Sigmoid colon (tissue), 4 donors: ENCODE measurements around the gene TPPP2.

Source experiments
- POLR2A ChIP-seq, 2 donors: fragments of 450-650 bp; IDR thresholded peaks; one replicate each; pipeline ENCODE4 v1.6.1; 2016; ENCODE audit warnings: antibody characterized with exemption in 2 of 2, mild to moderate bottlenecking in 2 of 2, moderate library complexity in 2 of 2
- POLR2AphosphoS5 ChIP-seq, 4 donors: sonication (generic); formaldehyde crosslinking; IDR thresholded peaks; one replicate each; pipeline ENCODE4 v1.6.1; 2017; ENCODE audit warnings: antibody characterized with exemption in 4 of 4
- TF ChIP-seq, protein P1 (sequence below), 4 experiments: fragments of 450-650 bp in 3 of 4; fragments of 200-600 bp in 1 of 4; IDR thresholded peaks; one replicate each; pipeline ENCODE4 v1.5.1; 2016 to 2019; ENCODE audit warnings: antibody characterized with exemption in 4 of 4, mild to moderate bottlenecking in 3 of 4, moderate library complexity in 2 of 4

DNA sequence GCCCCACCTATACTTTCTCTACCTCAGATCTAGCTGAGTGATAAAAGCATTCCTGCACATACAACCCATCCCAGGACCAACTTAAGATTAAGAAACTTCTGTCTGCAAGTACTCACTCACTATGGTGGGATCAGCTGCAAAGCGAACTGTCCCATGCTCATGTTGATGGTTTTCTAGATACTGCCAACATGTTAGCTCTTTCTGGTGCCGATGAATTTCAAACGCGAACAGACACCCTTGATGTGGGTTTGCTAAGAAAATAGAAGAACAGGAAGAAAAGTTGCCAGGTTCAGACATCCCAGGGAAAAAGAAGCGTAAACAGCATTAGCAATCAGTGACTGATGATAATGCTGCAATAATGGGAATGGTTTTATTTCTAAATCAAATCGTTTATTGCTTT, 32.5 kb upstream of the TPPP2 start:
- no peak for TF ChIP-seq POLR2A (IDR thresholded peaks at IDR 0.05)
- TF ChIP-seq, protein P1, sequence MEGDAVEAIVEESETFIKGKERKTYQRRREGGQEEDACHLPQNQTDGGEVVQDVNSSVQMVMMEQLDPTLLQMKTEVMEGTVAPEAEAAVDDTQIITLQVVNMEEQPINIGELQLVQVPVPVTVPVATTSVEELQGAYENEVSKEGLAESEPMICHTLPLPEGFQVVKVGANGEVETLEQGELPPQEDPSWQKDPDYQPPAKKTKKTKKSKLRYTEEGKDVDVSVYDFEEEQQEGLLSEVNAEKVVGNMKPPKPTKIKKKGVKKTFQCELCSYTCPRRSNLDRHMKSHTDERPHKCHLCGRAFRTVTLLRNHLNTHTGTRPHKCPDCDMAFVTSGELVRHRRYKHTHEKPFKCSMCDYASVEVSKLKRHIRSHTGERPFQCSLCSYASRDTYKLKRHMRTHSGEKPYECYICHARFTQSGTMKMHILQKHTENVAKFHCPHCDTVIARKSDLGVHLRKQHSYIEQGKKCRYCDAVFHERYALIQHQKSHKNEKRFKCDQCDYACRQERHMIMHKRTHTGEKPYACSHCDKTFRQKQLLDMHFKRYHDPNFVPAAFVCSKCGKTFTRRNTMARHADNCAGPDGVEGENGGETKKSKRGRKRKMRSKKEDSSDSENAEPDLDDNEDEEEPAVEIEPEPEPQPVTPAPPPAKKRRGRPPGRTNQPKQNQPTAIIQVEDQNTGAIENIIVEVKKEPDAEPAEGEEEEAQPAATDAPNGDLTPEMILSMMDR (IDR thresholded peaks at IDR 0.05): no peak
- no peak for TF ChIP-seq POLR2AphosphoS5 (IDR thresholded peaks at IDR 0.05)
